Measurements from ENCODE around the gene GRHL3.
"Not testable (repeated sequence)": the region's sequence is repeated elsewhere in the genome, so short reads cannot be mapped to it uniquely, and the experiment has no call there.

The GRHL3 gene

DNA sequence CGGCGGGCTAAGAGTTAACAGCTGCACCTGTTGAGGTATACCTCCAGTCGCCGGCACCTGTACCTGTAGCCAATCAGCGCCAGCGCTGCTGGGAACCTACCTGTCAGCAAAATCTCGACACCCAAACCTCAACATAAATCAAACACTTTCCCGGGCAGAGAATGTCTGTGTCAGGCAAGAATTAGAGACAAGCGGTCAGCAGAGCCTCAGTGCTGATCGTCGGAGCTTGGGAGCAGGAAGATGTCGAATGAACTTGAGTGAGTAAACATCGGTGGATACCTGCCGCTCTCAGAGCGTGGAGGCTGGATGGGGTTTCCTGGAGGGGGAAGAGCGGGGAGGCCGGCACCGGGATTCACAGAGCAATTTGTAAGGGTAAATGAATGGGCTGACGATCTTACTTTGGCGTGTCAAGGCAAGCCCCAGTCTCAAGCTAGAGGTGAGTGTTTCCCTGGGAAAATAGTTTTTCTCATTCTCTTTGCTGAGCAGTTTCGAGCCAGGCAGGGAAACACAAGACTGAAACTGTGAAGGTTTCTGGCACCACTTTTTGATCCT is at the start of gene GRHL3:
TSS of gene GRHL3 (plus strand) at position 46 of the 552 bp plus-strand sequence. CDS start at position 241, 195 bp downstream.
- Histone ChIP-seq H3K36me3 (ENCODE audit: insufficient read depth, low read length) (no peaks in the 10 kb centered on the region), H3K4me1 (ENCODE audit: insufficient read depth, low read length) (no peaks in the 10 kb centered on the region), H2AFZ (ENCODE audit: low read depth, low read length) (no peak within 1 kb of the TSS), H3K27me3 (ENCODE audit: insufficient read depth, low read length) (peaks cover 64% of the 10 kb centered on the region), H3K9me3 (ENCODE audit: low read length) (no peaks in the 10 kb centered on the region), H3K4me3 (ENCODE audit: low read length) (no peak within 1 kb of the TSS)

DNA sequence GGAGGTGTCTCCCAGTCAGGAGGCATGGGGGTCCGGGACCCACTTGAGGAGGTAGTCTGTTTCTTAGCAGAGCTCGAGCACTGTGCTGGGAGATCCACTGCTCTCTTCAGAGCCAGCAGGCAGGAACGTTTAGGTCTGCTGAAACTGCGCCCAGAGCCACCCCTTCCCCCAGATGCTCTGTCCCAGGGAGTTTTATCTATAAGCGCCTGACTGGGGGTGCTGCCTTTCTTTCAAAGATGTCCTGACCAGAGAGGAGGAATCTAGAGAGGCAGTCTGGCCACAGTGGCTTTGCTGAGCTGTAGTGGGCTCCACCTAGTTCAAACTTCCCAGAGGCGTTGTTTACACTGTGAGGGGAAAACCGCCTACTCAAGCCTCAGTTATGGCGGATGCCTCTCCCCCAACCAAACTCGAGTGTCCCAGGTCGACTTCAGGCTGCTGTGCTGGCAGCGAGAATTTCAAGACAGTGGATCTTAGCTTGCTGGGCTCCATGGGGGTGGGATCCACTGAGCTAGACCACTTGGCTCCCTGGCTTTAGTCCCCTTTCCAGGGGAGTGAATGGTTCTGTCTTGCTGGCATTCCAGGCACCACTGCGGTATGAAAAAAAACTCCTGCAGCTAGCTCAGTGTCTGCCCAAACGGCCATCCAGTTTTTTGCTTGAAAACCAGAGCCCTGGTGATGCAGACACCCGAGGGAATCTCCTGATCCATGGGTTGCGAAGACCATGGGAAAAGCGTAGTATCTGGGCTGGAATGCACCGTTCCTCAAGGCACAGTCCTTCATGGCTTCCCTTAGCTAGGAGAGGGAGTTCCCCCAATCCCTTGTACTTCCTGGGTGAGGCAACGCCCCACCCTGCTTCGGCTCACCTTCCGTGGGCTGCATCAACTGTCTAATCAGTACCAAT is 44.7 kb upstream of the GRHL3 start:
- not testable (repeated sequence) for H3K4me3 ChIP-seq (ENCODE audit: low read length); H3K9me3 ChIP-seq (ENCODE audit: low read length); H2AFZ ChIP-seq (ENCODE audit: low read depth, low read length); H3K4me1 ChIP-seq (ENCODE audit: insufficient read depth, low read length); H3K27me3 ChIP-seq (ENCODE audit: insufficient read depth, low read length); H3K36me3 ChIP-seq (ENCODE audit: insufficient read depth, low read length)

DNA sequence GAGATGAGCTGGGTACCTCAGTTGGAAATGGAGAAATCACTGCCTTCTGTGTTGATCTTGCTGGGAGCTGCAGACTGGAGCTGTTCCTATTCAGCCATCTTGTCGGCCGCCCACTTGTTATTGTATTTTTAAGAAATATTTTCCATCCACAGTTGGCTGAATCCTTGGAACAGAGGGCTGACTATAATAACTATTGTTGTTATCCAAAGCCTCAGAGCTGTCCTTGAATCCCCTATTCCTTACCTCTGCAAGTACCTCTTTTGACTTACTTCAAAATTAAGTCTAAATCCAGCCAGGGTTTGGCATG is 44.1 kb upstream of the GRHL3 start:
- Histone ChIP-seq H3K4me1 (ENCODE audit: insufficient read depth, low read length) (no peaks in the 10 kb centered on the region), H2AFZ (ENCODE audit: low read depth, low read length) (no peak overlapping the region), H3K4me3 (ENCODE audit: low read length) (no peak overlapping the region), H3K9me3 (ENCODE audit: low read length) (no peaks in the 10 kb centered on the region), H3K36me3 (ENCODE audit: insufficient read depth, low read length) (no peaks in the 10 kb centered on the region), H3K27me3 (ENCODE audit: insufficient read depth, low read length) (no peaks in the 10 kb centered on the region)

DNA sequence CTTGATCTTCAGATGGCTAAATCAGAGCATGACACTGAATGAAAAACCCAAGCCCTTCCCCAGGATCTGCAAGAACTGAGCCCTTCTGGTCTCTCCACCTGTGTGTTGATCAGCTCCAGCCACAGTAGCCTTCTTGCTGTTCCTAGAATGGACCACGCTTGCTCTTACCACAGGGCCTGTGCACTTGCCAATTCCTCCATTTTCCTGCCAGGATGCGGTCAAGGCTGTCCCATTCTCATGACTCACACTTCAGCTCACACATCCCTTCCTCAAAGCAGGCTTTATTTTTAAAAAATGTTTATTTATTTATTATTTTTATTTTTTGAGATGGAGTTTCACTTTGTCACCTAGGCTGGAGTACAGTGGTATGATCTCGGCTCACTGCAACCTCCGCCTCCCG is 43.6 kb upstream of the GRHL3 start:
- H2AFZ ChIP-seq (ENCODE audit: low read depth, low read length), result no peak overlapping the region
- no peak overlapping the region for H3K4me3 ChIP-seq (ENCODE audit: low read length)
- no peaks in the 10 kb centered on the region for H3K4me1 ChIP-seq (ENCODE audit: insufficient read depth, low read length)
- no peaks in the 10 kb centered on the region for H3K36me3 ChIP-seq (ENCODE audit: insufficient read depth, low read length)
- no peaks in the 10 kb centered on the region for H3K9me3 ChIP-seq (ENCODE audit: low read length)
- no peaks in the 10 kb centered on the region for H3K27me3 ChIP-seq (ENCODE audit: insufficient read depth, low read length)

DNA sequence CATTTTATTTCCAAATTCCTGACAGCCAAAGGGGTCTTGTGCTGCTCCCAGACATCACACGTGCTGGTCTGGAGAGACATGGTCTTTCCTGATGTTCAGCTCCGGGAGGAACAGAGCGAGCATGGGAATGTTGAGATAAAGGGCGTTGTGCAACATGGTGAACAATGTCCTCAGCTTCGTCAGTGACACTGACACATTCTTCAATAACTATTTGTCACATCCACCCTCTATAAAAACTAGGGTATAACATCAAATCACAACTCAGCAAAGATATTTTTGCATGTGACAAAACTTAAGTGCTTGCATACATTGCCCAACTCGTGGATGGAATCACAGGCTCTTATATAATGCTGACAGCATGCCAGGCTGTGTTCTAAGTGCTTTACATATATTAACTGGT is 42.4 kb upstream of the GRHL3 start:
- H3K4me3 ChIP-seq (ENCODE audit: low read length), result no peak overlapping the region
- H3K4me1 ChIP-seq (ENCODE audit: insufficient read depth, low read length), result no peaks in the 10 kb centered on the region
- no peaks in the 10 kb centered on the region for H3K36me3 ChIP-seq (ENCODE audit: insufficient read depth, low read length)
- H2AFZ ChIP-seq (ENCODE audit: low read depth, low read length), result no peak overlapping the region
- no peaks in the 10 kb centered on the region for H3K9me3 ChIP-seq (ENCODE audit: low read length)
- no peaks in the 10 kb centered on the region for H3K27me3 ChIP-seq (ENCODE audit: insufficient read depth, low read length)

DNA sequence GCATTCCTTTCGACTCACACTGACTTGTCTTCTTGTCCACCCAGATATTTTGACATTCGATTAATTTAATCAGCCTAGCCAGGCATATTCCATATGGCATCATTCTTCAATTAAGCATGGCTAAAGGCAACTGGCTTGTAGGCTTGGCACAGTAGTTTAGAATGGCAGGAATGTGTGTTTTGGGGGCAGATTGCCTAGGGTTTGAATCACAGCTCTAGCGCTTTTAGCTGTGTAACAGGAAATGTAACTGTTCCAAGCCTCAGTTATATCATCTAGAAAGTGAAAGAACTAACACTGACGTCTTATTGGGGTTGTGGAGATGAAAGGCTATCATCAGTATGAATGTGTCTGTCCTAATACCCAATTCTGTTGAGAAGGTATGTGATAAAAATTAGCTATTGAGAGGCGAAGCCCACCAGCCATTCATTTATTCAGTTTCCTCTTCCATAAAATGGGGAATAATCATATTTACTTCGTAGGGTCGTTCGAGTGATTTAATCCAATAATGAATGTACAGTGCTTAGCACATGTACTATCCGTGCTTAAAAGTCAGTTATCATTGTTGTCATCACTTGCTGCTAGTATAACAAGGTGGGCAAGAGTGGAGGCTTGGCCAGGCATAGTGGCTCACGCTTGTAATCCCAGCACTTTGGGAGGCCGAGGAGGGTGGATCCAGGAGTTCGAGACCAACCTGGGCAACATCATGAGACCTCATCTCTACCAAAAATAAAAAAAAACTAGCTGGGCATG is 41.6 kb upstream of the GRHL3 start:
- Histone ChIP-seq H3K27me3 (ENCODE audit: insufficient read depth, low read length) (no peaks in the 10 kb centered on the region), H3K4me3 (ENCODE audit: low read length) (no peak overlapping the region), H3K36me3 (ENCODE audit: insufficient read depth, low read length) (no peaks in the 10 kb centered on the region), H3K9me3 (ENCODE audit: low read length) (no peaks in the 10 kb centered on the region), H2AFZ (ENCODE audit: low read depth, low read length) (no peak overlapping the region), H3K4me1 (ENCODE audit: insufficient read depth, low read length) (no peaks in the 10 kb centered on the region)

DNA sequence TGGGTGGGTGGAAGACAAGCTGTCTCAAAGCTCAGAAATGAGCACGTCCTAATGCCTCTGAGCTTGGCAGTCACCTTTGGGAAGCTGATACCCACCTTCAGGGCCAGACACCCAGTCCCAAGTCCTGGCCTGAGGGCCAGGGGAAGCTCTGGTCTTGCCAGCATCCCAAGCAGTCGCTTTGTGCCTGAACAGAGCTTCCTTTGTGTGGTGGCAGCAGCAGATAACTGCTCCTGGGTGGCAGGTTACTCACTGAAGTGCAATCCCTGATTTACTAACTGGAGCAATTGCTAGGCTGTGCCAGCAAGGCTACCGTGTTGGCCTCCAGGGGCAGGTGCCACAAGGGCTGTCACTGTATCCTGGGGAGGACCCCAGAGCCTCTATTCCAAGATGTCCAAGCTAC is 40.4 kb upstream of the GRHL3 start:
- no peak overlapping the region for H3K4me3 ChIP-seq (ENCODE audit: low read length)

DNA sequence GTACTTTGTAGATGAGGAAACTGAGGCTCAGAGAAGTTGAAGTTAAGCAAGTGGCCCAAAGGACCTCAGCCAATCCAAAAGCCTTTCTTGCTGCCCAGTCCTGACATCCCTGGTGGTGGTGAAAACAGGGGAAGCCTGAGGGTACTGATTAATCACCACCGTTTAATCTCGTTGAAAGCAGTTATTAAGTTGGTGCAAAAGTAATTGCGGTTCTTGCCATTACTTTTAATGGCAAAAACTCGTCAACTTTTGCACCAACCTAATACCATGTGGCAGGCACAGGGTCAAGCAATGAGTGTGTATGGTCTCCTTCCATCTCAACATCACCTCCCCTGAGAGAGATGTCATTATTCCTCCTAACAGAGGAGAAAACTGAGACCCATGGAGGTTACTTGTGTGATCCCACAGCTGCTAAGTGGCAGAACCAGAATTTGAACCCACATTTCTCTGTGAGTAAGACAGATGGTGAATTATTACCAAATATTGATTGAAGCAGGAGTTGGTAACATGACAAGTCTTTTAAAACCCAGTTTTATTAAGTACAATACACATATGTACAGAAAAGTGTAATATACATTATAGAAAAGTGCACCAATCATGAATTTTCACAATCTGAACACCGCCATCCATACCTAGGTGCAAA is 39.4 kb upstream of the GRHL3 start:
- no peak overlapping the region for H3K4me3 ChIP-seq (ENCODE audit: low read length)
- H3K36me3 ChIP-seq (ENCODE audit: insufficient read depth, low read length), result no peaks in the 10 kb centered on the region
- H3K27me3 ChIP-seq (ENCODE audit: insufficient read depth, low read length), result peaks cover 2% of the 10 kb centered on the region
- no peaks in the 10 kb centered on the region for H3K4me1 ChIP-seq (ENCODE audit: insufficient read depth, low read length)
- H2AFZ ChIP-seq (ENCODE audit: low read depth, low read length), result no peak overlapping the region
- H3K9me3 ChIP-seq (ENCODE audit: low read length), result no peaks in the 10 kb centered on the region

More for the DNA sequence above, 40.4 kb upstream of the GRHL3 start:
- Histone ChIP-seq H3K36me3 (ENCODE audit: insufficient read depth, low read length) (no peaks in the 10 kb centered on the region), H2AFZ (ENCODE audit: low read depth, low read length) (no peak overlapping the region), H3K9me3 (ENCODE audit: low read length) (no peaks in the 10 kb centered on the region), H3K27me3 (ENCODE audit: insufficient read depth, low read length) (no peaks in the 10 kb centered on the region), H3K4me1 (ENCODE audit: insufficient read depth, low read length) (no peaks in the 10 kb centered on the region)

DNA sequence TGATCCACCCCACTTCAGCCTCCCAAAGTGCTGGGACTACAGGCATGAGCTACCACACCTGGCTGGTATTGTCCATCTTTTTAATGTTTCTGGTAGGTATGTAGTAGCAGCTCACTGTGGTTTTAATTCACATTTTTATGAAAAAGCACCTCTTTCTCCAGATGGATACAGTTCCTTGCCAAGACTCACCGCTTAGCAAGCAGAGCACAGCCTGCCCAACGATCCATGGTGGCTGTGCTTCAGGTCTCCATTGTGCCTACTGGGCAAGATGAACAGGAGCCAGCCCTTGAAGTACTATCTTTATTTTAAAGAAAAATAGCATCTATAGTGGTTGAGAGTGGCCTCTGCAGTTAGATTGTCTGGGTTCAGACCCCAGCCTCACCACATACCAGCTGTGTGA is 37.6 kb upstream of the GRHL3 start:
- no peak overlapping the region for H3K4me3 ChIP-seq (ENCODE audit: low read length)
- peaks cover 4% of the 10 kb centered on the region for H3K27me3 ChIP-seq (ENCODE audit: insufficient read depth, low read length)
- H3K36me3 ChIP-seq (ENCODE audit: insufficient read depth, low read length), result no peaks in the 10 kb centered on the region
- no peaks in the 10 kb centered on the region for H3K4me1 ChIP-seq (ENCODE audit: insufficient read depth, low read length)
- H3K9me3 ChIP-seq (ENCODE audit: low read length), result no peaks in the 10 kb centered on the region
- no peak overlapping the region for H2AFZ ChIP-seq (ENCODE audit: low read depth, low read length)

DNA sequence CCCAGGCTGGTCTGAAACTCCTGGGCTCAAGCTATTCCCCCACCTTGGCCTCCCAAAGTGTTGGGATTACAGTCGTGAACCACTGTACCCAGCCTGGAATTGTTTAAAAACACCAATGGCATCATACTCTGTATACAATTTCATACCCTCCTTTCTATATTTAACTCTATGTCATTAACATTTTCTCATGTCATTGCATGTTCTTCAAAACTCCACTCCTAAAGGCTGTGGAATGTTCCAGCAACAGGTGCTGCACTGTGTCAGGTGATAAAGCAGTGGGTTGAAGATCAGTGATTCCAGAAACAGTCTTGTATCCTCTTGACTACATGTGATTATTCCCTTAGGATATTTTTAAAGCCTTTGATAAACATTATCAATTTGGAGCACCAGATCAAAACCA is 36.7 kb upstream of the GRHL3 start:
- no peak overlapping the region for H2AFZ ChIP-seq (ENCODE audit: low read depth, low read length)
- no peaks in the 10 kb centered on the region for H3K36me3 ChIP-seq (ENCODE audit: insufficient read depth, low read length)
- H3K4me3 ChIP-seq (ENCODE audit: low read length), result no peak overlapping the region
- peaks cover 4% of the 10 kb centered on the region for H3K27me3 ChIP-seq (ENCODE audit: insufficient read depth, low read length)
- no peaks in the 10 kb centered on the region for H3K4me1 ChIP-seq (ENCODE audit: insufficient read depth, low read length)
- no peaks in the 10 kb centered on the region for H3K9me3 ChIP-seq (ENCODE audit: low read length)

DNA sequence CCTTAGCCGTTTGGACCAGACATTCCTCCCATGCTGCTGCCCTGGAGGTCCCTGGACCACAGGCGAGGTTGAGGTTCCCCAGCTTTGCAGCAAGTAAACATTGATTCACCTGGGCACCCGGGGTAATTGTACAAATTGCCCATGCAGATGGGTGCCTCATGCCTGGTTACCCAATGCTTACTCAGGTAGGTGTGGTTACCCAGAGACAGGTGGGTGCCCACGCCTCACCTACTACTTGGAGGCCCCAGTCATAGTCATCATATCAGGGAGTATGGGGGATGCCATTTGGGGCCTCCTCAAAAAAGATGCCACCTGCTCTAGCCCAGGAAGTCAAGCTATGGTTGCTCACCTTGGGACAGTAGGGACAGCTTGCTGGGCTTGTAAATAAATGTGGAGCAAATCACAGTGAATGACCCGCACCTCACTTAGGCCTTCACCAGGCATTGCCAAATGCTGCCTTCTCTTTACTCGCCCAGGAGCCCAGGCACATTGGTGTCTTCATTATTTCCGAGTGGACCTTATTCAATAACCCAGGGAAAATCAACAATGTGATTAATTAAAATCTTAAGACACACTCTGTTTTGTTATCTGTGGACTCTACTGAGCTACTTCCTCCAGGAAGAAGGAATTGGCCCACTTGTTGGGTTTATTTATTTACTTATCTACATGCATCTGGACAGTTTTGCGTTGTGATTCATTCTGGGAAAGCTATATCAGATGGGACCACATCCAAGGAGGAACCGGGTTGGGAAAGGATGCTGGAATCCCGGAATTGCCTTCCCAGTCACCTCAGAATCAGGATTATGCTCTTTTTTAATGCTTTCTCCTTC is 35.6 kb upstream of the GRHL3 start:
- H2AFZ ChIP-seq (ENCODE audit: low read depth, low read length), result no peak overlapping the region
- no peaks in the 10 kb centered on the region for H3K9me3 ChIP-seq (ENCODE audit: low read length)
- H3K4me1 ChIP-seq (ENCODE audit: insufficient read depth, low read length), result no peaks in the 10 kb centered on the region
- H3K4me3 ChIP-seq (ENCODE audit: low read length), result no peak overlapping the region
- peaks cover 4% of the 10 kb centered on the region for H3K27me3 ChIP-seq (ENCODE audit: insufficient read depth, low read length)
- H3K36me3 ChIP-seq (ENCODE audit: insufficient read depth, low read length), result no peaks in the 10 kb centered on the region

DNA sequence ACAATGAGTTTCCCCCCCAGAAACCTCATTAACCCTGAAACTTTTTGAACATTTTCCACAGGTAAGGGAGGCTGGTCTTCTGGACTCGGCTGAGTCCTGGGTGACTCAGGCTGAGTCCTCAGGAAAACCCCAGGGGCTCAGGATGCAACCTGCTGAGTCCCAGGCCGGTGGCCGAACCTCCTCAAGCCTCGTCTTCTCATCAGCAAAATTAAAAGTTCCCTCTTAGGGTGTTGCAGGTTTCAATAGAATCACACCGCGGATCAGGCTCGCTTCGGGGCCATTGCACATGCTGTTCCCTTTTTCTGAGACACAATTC is 35.0 kb upstream of the GRHL3 start:
- Histone ChIP-seq H3K4me3 (ENCODE audit: low read length) (no peak overlapping the region), H3K36me3 (ENCODE audit: insufficient read depth, low read length) (no peaks in the 10 kb centered on the region), H2AFZ (ENCODE audit: low read depth, low read length) (no peak overlapping the region), H3K27me3 (ENCODE audit: insufficient read depth, low read length) (peaks cover 4% of the 10 kb centered on the region), H3K4me1 (ENCODE audit: insufficient read depth, low read length) (no peaks in the 10 kb centered on the region), H3K9me3 (ENCODE audit: low read length) (no peaks in the 10 kb centered on the region)

Data from neuron (in vitro differentiated cells).